Measurements from ENCODE around the gene NDUFV1.

NDUFV1 gene

GRCh38 chr11:67648796-67649613, 42.3 kb downstream of the NDUFV1 start:
- TF ChIP-seq CTCF (IDR thresholded peaks at IDR 0.05; ENCODE audit: low read depth, low read length) = no peak
- H3K4me3 ChIP-seq (ENCODE audit: low read depth, low read length) = no peak overlapping the region
- in situ Hi-C loops (cut with HindIII; ENCODE audit: low sequenced_read_pairs) = no loop called here
- DNase-seq (ENCODE audit: low read depth, low spot score) = no peak

- in situ Hi-C loops (cut with HindIII; ENCODE audit: low sequenced_read_pairs) = no loop called here
- no peak for TF ChIP-seq CTCF (IDR thresholded peaks at IDR 0.05; ENCODE audit: low read depth, low read length)
- DNase-seq (ENCODE audit: low read depth, low spot score) = no peak
- H3K4me3 ChIP-seq (ENCODE audit: low read depth, low read length) = no peak overlapping the region
These were observed 43.1 kb downstream of the NDUFV1 start for GRCh38 chr11:67649634-67650510.

- in situ Hi-C loops (cut with HindIII; ENCODE audit: low sequenced_read_pairs) = no loop called here
- no peak for DNase-seq (ENCODE audit: low read depth, low spot score)
- no peak for TF ChIP-seq CTCF (IDR thresholded peaks at IDR 0.05; ENCODE audit: low read depth, low read length)
- no peak overlapping the region for H3K4me3 ChIP-seq (ENCODE audit: low read depth, low read length)
These were observed 45.4 kb downstream of the NDUFV1 start for GRCh38 chr11:67651976-67652781.

GRCh38 chr11:67652965-67653845, 46.5 kb downstream of the NDUFV1 start:
- H3K4me3 ChIP-seq (ENCODE audit: low read depth, low read length) = no peak overlapping the region
- TF ChIP-seq CTCF (IDR thresholded peaks at IDR 0.05; ENCODE audit: low read depth, low read length) = no peak
- in situ Hi-C loops (cut with HindIII; ENCODE audit: low sequenced_read_pairs) = no loop called here
- no peak for DNase-seq (ENCODE audit: low read depth, low spot score)

GRCh38 chr11:67654225-67654624, 47.5 kb downstream of the NDUFV1 start:
- no peak overlapping the region for H3K4me3 ChIP-seq (ENCODE audit: low read depth, low read length)
- no peak for TF ChIP-seq CTCF (IDR thresholded peaks at IDR 0.05; ENCODE audit: low read depth, low read length)
- in situ Hi-C loops (cut with HindIII; ENCODE audit: low sequenced_read_pairs) = no loop called here
- no peak for DNase-seq (ENCODE audit: low read depth, low spot score)

Measured in astrocyte of the spinal cord (primary cell).